NOMO-1 treated with dmso at 0.1 percent for 144 hours (cell line): ENCODE results near the gene TPSB2.
"Not testable (repeated sequence)": the region's sequence is repeated elsewhere in the genome, so short reads cannot be mapped to it uniquely, and the experiment has no call there.

Source experiments
- DNase-seq: peaks from one replicate; lab custom pipeline; 2025; ENCODE audit not compliant: unreplicated experiment; lab: John Stamatoyannopoulos, UW

Gene TPSB2

GRCh38 chr16:1185460-1186207 lies 44.4 kb downstream of the TPSB2 start:
- not testable (repeated sequence) for DNase-seq

- DNase-seq = no peak
Measured at GRCh38 chr16:1184980-1185379, 45.0 kb downstream of the TPSB2 start.

GRCh38 chr16:1184156-1184868 lies 45.7 kb downstream of the TPSB2 start:
- no peak for DNase-seq

DNA sequence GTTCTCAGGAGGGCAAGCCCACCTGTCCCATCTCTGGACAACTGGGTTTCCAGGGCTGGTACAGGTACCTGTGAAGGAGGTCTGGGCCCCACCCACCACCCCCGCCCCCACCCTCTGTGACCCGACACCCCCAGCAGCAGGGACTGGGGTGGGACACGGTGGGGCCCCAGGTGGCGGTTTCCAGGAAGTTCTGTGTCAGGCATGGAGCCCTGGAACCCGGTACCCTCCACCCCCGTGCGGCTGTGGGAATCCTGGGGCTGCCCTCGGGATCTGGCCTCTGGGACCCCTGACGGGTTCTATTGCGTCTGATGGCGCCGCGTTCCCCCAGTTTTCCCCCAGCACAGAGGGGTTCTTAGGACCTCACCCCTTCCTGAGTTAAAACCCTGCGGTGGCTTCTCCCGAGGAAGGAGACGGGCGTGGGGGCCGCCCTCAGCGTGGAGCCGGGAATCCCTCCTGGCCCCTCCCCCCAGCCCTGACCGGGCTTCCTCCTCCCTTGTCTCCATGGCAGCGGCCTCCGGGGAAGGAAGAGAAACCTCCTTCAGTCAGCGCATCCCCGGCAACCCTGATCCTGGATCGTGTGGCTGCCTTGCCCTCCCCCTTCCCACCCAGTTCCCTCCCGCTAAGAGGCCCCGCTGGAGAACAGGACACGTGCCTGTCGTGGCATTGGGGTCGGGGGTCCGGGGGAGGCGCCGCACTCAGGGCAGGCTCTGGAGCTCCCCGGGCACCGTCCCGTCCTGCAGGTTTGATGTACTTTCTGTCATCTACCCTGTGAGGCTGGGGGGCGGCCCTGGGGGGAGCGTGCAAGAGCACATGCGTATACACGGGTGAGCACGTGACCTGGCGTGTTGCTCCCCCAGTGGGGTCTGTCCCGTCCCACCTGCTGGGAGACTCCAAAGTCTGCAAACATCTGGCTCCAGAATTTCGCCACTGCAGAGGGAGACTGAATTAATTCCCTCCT lies 46.8 kb downstream of the TPSB2 start:
- DNase-seq = no peak

GRCh38 chr16:1182316-1182671 lies 47.7 kb downstream of the TPSB2 start:
- no peak for DNase-seq

GRCh38 chr16:1181404-1182315 lies 48.3 kb downstream of the TPSB2 start:
- DNase-seq = no peak

DNA sequence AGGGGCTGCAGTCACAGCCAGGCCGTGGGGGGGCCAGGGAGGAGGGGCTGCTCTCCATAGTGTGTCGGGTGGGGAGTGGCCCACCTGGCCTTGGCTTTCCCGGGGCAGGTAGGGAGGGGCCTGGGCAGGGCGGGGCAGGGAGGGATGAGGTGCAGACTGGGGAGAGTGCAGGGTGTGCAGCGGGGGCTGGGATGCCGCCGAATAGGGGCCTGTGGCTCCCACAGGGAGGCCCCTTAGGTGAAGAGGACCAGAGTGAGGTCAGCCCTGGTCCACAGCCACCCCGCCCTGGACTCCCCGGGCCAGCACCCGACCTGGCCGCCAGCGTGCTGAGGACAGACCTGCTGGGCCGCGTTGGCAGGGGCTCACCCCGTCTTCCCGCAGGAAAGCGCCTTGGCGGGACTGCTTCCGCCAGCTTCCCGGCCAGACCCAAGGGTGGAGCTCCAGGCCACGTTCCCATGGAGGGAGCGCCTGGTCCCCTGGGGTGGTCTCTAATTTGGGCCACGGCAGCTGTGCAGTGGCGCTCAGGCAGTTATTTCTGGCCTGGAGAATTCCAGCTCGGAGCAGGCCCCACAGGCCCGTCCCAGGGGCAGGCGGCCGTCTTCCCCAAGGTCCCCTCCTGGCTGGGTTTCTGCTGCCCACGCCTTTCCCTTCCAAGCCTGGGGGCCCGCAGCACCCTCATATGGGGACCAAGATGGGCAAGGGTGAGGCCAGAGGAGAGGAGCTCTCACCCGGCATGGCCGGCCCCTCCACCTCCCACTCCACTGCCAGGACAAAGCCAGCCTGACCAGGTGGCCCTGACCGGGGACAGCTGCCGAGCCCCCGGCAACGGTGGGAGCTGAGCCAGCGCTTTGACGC lies 49.2 kb downstream of the TPSB2 start:
- no peak for DNase-seq
